ENCODE results near the gene MYBPC2. TPM values are rescaled to one million over a fixed set of nuclear protein-coding genes. Genes with fewer than 3 reads are reported as not detected.

MYBPC2 gene
- total RNA-seq, 1 donor from 2014 or later, result not detected

GRCh38 chr19:50511069-50511822 is 78.6 kb downstream of the MYBPC2 start, which contains the start of gene JOSD2:
JOSD2 (minus strand) TSS chr19:50511191; CDS start chr19:50510431, 760 bp downstream.
- Mint-ChIP-seq H3K4me1 (ENCODE audit: unreplicated experiment) (peaks cover 21% of the 10 kb centered on the region), H3K27me3 (ENCODE audit: unreplicated experiment) (no peaks in the 10 kb centered on the region), H3K36me3 (ENCODE audit: unreplicated experiment) (no peaks in the 10 kb centered on the region), H3K4me3 (ENCODE audit: unreplicated experiment) (peak within 1 kb of the TSS; percentile 97), H3K27ac (ENCODE audit: unreplicated experiment) (peak within 1 kb of the TSS; percentile 99), H3K9me3 (ENCODE audit: unreplicated experiment) (no peaks in the 10 kb centered on the region)
- DNase-seq (ENCODE audit: extremely low spot score, unreplicated experiment), result peak; percentile 99
- no peak for TF ChIP-seq CTCF (IDR thresholded peaks at IDR 0.05)

GRCh38 chr19:50512112-50512998 is 79.7 kb downstream of the MYBPC2 start:
- Mint-ChIP-seq H3K36me3 (ENCODE audit: unreplicated experiment) (no peaks in the 10 kb centered on the region), H3K4me1 (ENCODE audit: unreplicated experiment) (peaks cover 21% of the 10 kb centered on the region), H3K4me3 (ENCODE audit: unreplicated experiment) (peak overlapping the region; percentile 14), H3K27ac (ENCODE audit: unreplicated experiment) (no peak overlapping the region), H3K27me3 (ENCODE audit: unreplicated experiment) (no peaks in the 10 kb centered on the region), H3K9me3 (ENCODE audit: unreplicated experiment) (no peaks in the 10 kb centered on the region)
- no peak for DNase-seq (ENCODE audit: extremely low spot score, unreplicated experiment)
- no peak for TF ChIP-seq CTCF (IDR thresholded peaks at IDR 0.05)

GRCh38 chr19:50512999-50513745 is 80.5 kb downstream of the MYBPC2 start:
- no peaks in the 10 kb centered on the region for H3K36me3 Mint-ChIP-seq (ENCODE audit: unreplicated experiment)
- no peaks in the 10 kb centered on the region for H3K27me3 Mint-ChIP-seq (ENCODE audit: unreplicated experiment)
- H3K27ac Mint-ChIP-seq (ENCODE audit: unreplicated experiment), result no peak overlapping the region
- H3K4me1 Mint-ChIP-seq (ENCODE audit: unreplicated experiment), result peaks cover 21% of the 10 kb centered on the region
- H3K4me3 Mint-ChIP-seq (ENCODE audit: unreplicated experiment), result peak overlapping the region; percentile 45
- H3K9me3 Mint-ChIP-seq (ENCODE audit: unreplicated experiment), result no peaks in the 10 kb centered on the region
- DNase-seq (ENCODE audit: extremely low spot score, unreplicated experiment), result no peak
- TF ChIP-seq CTCF (IDR thresholded peaks at IDR 0.05), result no peak

- Mint-ChIP-seq H3K36me3 (ENCODE audit: unreplicated experiment) (no peaks in the 10 kb centered on the region), H3K27me3 (ENCODE audit: unreplicated experiment) (no peaks in the 10 kb centered on the region), H3K4me3 (ENCODE audit: unreplicated experiment) (peak within 1 kb of the TSS; percentile 45), H3K27ac (ENCODE audit: unreplicated experiment) (no peak within 1 kb of the TSS), H3K9me3 (ENCODE audit: unreplicated experiment) (no peaks in the 10 kb centered on the region), H3K4me1 (ENCODE audit: unreplicated experiment) (peaks cover 19% of the 10 kb centered on the region)
- TF ChIP-seq CTCF (IDR thresholded peaks at IDR 0.05), result no peak
- DNase-seq (ENCODE audit: extremely low spot score, unreplicated experiment), result no peak
Measured at GRCh38 chr19:50513746-50514345, 81.2 kb downstream of the MYBPC2 start, which contains the start of gene ASPDH. ASPDH (minus strand) TSS chr19:50513913; CDS start chr19:50513823, 90 bp downstream.
